Measurements from ENCODE around the gene B4GALNT3.
"Not testable (repeated sequence)": the region's sequence is repeated elsewhere in the genome, so short reads cannot be mapped to it uniquely, and the experiment has no call there.

The B4GALNT3 gene

DNA sequence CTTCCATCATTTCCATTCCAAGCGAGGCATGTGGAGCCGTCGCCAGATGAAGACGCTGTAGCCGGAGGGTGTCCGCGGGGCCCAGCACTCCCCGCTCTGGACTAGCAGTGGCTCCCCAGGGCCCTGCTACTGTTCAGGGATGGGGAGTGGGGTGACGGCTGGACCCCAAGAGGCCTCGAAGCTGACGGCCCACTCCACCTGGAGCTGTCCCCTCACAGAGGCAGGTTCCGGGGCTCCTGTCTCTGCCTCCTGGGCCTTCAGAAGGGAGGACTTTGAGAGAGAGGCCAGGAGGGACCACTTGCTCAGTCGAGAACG, 101.6 kb downstream of the B4GALNT3 start:
- no peak for DNase-seq

DNA sequence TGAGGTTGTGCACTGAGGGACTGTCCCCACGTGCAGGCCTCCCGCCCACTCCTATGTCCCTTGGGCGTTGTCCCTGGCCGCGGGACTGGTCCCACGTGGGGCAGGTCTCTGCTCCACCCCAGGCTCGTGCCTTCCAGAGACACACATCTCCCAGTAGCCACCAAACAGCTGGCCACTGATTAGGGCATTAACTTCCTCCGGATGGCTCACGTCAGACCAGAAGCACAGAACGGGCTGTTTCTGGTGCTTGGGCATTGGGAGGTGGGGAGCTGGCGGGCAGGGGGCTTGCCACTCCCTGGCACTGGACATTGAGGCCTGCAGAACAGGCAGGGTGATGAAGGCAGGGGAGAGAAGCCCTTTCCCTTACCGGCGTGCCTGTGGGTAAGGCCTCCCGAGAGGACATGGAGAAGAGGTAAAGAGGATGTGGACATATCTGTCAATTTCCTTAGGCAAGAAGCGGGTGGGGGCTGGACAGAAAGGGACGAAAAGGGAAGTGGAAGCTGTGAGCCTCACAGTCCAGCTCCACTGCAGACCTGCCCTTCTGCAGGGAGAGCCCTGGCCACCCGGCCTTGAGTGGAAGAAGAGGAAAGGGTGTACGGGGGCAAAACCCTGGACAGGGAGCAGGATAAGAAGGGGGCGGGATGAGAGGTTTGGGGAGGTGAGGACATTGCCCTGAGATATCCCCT, 102.3 kb downstream of the B4GALNT3 start:
- no peak for DNase-seq

DNA sequence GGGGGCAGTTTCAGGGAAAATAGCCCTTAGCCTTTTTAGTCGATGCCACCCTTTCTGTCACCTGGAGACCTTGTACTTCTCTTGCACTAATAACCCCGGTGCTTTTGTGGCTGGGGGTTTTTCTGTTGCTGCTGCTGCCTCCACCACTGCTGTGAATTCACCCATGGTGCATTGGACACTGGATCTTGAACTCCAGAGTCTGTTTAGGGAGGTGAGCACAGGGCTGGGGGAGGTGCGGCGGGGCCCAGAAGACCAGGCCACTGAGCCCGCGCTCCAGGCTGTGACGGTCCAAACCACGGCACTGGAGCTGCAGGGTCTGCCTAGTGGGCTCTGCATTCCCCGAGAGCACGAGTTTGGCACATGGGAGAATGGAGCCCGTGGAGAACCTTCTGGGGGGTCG, 102.9 kb downstream of the B4GALNT3 start:
- DNase-seq, result no peak

DNA sequence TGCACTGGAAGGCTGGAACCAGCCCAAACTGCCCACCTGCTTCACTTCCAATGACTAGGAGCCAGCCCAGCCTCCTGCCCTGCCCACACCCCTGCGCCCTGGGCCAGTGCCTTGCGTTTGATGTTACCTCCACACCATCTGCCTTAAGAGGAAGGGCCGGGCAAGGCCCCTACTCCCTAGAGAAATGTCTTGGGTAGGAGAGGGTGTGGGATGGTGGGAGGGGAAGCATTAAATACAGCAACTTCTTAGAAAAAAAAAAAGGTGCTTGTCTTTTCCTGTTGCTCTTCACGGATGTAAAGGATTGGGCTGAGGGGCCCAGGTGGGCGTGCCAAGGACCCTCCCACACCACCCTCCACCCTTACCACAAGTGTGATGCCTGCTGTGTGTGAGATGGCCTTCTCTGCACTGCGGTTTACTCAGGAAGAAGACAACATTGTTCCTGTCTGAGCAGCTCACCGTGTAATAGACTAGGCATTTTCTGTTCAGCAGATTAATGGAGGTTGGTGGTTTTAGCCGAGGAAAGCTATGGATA, 103.6 kb downstream of the B4GALNT3 start:
- DNase-seq, result no peak

DNA sequence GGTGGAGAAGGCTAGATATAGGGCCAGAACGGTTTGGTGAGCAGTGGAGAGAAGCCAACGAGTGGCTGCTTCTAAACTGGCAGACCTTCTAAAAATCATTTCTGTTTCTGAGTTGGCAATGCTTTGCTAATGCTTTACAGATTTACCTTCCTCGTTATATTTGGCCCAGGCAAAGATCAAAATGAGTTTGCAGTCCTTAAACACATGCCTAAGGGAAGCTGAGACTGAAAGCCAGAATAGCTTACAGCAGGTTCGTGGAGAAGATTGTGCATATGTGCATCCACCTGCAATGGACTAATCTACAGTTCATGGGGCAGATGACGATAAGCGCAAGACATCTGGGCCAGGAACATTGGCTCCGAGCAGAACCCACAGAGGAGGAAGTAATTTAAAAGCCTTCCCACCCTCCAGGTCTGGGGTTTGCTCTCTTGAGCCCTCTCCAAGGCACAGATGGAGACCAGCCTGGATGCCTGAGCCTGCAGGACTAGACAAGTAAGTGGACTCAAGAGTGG, 104.1 kb downstream of the B4GALNT3 start:
- DNase-seq, result no peak

DNA sequence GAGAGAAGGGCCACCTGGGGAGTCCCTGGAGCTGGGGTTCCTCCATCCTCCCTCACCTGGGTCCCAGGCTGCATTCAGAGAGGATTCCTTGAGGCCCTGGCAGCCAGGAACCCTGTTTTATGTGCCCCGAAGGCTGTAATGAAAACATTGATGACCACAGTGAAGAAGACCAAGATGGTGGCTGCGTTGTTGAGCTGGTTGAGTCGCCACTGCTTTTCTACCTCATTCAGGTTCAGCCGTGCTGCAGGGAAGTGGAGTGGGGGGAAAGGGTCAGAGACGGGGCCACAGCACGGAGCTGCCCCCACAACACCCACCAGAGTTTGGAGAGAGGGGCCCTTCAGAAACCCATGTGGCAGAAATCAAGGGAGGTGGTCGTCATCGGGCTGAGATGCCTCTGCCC, 105.4 kb downstream of the B4GALNT3 start:
- DNase-seq, result no peak

DNA sequence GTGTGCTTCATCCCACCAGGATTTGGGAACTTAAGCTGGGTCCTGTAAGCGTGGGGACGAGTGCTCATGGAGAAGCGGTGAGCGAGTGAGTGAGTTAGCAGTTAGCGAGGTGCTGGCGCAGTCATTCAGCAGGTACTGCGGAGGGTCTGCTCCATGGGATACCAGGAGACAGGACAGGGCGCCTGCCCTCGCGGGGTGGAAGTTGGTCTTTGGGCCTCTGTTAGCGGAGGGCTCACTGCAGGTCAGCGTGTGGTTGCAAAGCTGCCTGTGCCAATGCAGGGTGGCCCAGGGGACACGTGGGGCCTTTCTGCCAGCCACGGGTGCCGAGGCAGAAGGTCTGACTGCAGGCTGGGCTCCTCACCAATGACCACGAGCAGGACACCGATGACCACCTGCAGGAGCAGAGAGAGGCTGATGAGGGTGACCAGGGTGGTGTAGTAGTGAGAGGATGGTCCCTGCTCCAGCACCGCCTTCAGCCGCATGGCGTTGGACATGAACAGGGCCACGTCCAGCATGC, 105.9 kb downstream of the B4GALNT3 start:
- no peak for DNase-seq

DNA sequence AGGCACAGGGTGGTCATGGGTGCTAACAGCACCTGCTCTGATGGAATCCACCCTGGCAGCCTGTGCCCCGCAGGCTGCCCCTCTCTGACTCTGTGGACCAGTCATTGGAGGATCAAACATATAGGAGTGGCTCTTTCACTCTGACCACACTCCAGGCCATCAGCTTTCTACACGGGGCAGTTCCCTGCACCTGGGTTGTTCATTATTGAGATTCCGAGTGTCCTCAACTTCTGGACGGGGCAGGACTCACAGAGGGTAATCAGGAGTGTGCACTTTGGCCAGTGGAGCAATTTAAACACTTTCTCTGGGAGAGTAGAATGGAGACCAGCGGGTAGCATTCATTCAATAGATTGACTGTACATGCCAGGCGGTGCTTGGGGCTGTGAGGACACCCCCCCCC, 108.7 kb downstream of the B4GALNT3 start:
- no peak for DNase-seq

DNA sequence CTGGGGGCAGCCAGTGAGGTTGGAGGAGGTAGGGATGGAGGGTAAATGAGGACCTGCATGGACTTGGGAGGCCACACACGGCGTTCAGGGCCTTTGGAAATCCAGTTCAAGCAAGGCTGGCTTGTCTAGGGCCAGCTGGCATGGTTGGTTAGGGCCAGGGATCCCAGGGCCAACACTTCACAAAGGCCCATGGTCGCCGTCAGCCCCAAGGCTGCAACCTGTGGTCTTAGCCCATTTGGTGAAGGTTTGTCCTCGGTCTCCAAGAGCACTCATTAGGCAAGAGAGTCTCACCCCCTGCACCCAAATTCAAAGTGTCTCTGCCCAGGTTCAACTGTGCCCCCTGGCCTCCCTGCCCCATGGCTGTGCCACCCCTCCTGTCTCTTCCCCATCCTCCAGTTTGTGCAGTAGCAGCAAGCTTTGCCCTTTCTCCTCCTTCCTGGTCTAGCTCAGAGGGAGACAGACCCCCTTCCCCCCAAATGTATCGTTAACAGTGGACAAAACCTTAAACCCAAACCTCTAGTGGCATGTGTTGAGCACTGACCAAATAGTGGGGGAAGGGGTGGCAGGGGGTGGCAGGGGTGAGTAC, 109.4 kb downstream of the B4GALNT3 start:
- no peak for DNase-seq

DNA sequence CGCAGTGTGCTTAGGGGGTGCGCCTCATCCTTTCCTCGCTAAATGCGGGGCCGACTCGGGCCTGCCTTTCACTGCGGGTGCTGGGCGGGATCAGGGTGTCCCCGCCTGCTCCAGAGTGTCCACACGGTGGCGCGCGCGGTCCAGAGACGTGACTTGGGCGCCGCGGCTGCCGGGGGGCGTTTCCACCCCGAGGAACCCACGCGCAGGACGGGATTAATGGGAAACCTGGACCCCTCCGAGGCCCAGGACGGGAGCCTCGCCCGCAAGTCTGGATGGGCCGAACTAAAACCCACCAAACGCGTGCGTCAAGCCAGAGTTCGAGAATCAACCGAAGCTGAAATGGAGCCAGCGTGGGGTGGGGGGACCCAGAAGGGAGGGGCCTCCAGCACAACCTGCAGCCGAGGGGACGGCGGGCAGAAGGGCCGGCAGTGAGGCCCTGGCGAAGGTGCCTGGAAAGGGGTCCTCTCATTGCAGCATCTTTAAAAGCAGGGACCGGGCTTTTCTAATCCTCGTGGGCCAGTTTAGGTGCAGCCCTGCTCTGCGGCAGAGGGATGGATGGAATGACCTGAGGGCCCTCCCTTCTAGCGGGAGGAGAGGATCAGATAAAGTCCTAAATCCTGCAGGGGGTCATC, 110.2 kb downstream of the B4GALNT3 start:
- DNase-seq, result peak in 1 of 2 experiments; percentile 18

DNA sequence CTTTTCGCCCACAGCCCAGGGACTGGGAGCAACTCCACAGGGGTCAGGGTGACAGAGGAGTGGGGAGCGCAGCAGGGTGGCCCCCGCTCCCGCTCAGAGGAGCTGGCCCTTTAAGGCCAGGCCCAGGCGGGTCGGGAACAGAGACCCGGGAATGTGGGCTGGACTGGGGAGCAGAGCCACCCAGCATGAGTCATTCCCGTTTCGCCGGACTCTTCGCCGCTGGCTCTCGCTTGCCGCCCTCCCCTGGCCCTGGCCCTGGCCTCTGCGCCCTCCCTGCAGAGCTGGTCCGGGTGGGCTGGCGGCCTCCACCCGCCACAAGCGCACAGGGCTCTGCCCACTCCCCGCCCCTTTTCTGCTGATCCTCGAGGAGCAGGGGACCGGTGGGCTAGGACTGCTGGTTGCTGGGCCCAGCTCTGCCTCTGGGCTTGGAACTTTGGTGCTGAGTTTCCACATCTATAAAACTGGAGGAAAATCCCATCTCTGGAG, 110.7 kb downstream of the B4GALNT3 start:
- DNase-seq, result no peak

DNA sequence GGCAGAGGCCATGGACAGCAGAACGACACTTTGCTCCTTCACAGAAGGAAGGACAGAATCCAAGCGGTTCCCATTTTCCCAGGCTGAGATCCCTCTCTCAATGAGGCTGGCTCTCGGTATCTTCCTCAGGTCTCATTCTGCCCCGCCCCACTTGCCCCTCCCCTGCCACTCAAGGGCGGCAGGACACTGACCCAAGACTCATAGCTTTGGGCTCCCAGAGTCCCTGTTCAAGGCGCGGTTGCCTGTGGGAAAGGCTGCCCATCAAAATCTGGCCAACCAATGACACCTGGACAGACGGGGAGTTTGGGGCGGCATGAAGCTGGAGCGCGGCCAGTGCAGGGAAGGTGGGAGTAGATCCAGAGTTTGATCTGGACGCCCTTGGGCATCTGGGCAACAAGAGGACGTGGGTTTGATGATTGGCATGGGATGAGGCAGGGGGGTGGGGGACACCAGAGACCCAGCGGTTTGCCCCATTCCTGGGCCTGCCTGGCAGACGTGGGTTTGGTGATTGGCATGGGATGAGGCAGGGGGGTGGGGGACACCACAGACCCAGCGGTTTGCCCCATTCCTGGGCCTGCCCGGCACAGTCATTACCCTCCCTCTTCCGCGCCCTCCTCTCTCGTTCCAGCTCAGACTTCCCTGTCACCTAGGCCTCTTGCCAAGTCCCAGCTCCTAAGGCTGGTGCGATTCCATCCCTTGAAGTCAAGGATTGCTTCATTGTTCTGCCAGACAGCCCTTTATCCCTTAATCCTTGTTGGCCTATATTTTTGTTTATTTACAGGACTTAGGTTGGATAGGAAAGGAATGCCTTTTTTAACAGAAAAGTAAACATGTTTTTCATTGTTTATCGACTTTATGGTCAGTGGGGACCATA, 111.4 kb downstream of the B4GALNT3 start:
- DNase-seq, result no peak

DNA sequence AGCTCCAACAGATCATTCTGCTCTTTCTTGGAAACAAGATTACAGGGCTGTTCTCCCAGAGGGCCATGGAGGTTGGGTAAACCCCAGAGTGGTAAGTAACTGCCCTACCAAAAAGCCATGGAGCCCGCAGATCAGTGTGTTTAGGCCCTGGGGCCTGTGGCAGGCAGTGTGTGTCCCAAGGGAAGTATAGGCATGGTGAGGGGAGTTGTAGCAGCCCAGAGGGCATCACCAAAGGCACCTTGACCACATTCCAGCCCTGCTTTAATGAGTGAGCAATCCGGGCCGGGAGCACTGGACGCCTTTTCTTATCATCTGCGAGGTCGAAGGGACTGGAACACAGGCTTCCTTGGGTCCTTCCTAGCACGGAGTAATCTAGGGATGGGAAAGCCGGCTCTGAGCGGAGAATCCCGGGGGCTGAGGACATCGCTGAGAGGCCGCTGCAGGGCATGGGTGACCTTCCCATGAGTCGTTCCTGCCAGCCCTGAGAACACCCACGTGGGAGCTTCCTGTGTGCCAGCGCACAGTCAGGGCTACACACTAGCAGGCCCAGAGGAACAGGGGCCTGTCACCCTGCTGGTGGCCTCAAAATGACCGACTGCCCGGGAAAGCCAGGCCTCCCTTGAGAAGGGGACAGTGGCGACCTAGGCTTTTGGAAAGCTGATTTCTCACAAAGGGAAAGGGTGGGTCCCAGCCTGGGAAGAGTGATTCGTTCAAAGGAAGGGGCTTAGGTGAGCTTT, 112.2 kb downstream of the B4GALNT3 start:
- DNase-seq, result no peak

DNA sequence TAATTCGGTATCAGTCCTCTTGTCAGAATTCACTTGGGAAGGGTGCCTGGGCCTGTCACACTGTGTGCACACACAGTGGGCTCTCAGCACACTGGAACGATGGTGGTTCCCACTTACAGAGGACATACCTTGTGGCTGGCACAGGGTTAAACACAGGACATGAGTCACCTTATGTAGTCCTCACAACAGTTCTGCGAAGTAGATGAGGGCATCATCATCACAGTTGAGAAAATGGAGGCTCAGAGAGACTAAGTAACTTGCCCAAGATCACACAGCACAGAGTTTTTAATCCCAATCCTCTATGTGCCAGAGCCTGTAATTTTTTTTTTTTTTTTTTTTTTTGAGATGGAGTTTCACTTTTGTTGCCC, 112.8 kb downstream of the B4GALNT3 start:
- DNase-seq, result no peak

DNA sequence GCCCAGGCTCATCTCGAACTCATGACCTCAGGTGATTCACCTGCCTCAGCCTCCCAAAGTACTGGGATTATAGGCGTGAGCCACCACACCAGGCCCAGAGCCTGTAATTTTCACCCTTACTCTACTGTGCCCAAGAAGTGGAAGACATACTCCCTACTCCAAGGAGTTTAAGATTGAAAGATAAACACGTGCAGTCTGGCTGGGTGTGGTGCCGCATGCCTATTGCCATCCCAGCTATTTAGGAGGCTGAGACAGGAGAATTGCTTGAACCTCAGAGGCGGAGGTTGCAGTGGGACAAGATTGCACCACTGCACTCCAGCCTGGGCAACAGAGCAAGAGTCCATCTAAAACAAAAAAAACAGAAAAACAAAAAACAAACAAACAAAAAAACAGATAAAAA, 113.5 kb downstream of the B4GALNT3 start:
- DNase-seq, result no peak

DNA sequence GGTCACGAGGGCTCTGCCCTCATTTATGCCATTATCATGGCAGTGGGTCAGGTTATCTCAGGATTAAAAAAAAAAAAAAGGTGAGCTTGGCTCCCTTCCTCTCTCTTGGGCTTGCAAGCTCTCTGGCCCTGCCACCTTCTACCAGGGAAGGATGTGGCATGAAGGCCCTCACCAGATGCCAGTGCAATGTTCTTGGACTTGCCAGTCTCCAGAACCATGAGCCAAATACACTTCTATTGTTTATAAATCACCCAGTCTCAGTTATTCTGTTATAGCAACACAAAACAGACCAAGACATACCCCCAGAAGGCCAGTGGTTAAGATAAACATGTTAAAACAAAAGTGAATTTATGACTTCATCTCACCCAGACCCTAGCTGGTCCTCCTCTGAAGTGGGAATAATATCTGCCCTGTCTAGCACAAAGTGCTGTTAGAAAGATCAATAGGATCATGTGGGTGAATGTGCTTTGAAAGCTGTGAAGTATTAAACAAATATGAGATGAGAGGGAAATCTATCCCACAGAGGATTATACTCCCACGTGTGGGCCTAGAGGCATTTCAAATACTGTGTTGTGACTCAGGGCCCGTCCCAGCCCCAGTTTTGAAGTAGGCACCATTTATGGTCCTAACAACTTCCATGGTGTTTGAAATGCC, 114.9 kb downstream of the B4GALNT3 start:
- no peak for DNase-seq

DNA sequence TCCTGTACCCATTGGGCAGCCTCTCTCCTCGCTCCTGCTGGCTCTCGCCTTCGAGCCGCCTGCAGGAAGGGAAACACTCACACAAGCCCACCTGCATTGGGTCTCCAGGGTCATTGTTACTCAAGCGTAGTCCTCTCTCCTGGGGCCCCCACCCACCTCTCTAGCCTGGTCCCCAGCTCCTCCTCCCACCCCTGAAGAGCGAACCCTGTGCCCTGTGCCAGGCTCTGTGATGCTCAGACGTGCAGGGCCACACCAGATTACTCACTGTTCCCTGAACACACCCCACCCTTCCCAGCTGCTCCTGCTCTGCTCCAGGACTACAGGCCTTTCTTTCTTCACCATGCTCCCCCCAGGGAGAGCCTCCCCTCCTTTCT, 115.4 kb downstream of the B4GALNT3 start:
- no peak for DNase-seq

DNA sequence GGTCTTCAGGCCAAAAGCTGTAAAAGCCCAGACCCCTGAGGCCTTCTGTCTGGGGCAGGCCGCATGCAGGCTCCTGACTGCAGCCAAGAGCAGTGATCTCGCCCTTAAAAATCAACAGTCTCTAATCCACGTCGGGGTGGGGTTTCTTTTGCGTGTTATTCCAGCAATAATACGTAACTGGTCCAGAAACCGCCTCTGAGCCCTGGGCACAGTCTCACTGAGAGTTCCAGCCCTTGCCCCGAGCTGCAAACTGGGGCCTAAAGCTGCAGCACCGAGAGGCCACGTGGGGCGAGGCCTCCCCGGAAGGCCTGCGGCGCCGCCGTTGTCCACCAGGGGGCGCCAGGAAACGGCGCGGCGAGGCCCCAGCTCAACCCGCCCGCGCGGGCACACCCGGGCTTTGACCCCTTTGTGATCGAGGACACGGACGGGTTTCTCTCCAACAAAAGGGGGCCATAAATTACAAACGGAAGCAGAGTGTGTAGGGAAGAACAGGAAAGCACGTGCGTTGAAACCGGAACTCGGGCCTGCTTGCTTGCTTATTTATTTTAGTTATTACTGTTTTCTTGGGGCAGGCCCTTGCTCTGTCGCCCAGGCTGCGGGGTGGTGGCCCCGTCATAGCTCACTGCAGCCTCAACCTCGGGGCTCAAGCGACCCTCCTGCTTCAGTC, 116.3 kb downstream of the B4GALNT3 start:
- peak; percentile 26 to 33 for DNase-seq

DNA sequence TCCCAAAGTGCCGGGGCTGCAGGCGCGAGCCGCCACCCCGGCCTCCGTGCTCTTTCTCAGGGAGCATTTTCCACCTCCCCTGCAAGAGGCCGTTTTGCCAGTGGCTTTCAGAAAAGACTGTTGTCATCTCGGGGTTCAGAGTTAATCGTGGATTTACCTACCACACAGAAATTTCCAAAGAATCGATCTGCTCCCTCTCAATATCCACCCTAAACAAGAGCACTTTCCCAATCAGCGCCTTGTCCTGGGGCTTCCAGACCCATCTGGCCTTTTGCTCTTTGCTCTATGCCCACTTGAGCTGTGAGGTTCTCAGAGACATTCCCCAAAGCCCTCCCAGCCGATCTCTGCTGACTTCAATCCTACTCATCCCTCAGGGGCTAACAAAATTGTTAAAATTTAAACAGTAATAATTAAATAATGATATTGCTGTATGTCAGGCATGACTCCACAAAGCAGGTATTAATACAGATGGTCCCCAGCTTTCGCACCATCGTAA, 116.9 kb downstream of the B4GALNT3 start:
- no peak for DNase-seq

DNA sequence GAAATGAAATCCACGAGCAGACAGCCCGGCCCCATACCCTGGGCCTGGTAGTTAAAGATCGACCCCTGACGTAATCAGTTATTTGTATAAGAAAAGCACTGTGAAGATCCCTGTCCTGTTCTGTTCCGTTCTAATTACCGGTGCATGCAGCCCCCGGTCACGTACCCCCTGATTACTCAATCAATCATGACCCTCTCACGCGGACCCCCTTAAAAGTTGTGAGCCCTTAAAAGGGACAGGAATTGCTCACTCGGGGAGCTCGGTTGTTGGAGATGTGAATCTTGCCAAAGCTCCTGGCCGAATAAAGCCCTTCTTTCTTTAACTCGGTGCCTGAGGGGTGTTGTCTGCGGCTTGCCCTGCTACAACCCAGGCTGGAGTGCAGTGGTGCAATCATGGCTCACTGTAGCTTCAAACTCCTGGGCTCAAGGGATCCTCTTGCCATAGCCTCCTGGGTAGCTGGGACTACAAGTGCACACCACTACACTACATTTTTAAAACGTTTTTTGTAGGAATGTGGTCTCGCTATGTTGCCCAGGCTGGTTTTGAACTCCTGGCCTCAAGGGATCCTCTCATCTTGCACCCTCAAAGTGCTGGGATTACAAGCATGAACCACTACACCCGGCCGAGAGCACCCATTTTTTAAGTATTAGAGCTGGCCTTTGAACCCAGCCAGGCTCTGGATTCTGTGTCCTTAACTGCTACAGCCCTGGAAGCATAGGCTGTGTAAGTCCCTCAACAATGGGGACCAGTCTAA, 118.4 kb downstream of the B4GALNT3 start:
- DNase-seq, result not testable (repeated sequence)

All from SHP77 (cell line).